Lower leg skin (tissue), 4 donors: Measurements from ENCODE around the gene KCNQ2. TPM values are rescaled to one million over a fixed set of nuclear protein-coding genes. Genes with fewer than 3 reads are reported as not detected.

Experiments used
- DNase-seq, 2 donors: peaks; one replicate each; pipeline ENCODE4 v3.0.0-alpha.2; 2019; ENCODE audit warnings: low spot score in 2 of 2
- H3K4me3 ChIP-seq: fragments of 200-600 bp; sonication (generic); 2 replicates; pipeline ENCODE4 v1.5.1; 2017; ENCODE audit warnings: mild to moderate bottlenecking, low read depth; ENCODE audit not compliant: poor library complexity, severe bottlenecking
- POLR2A ChIP-seq, 2 donors: fragments of 450-650 bp; IDR thresholded peaks; one replicate each; pipeline ENCODE4 v1.6.1; 2016 to 2017; ENCODE audit warnings: antibody characterized with exemption in 2 of 2, mild to moderate bottlenecking in 1 of 2, moderate library complexity in 1 of 2
- WGBS, 2 donors: methylation state at CpG; one replicate each; pipeline ENCODE4 v1.1.5; 2018; 5-methylcytosine and 5-hydroxymethylcytosine counted together
- intact Hi-C: fragments of 100-400 bp; cut with DNase I; formaldehyde crosslinking; loops from one replicate; pipeline ENCODE4 v1.15.0; 2023; ENCODE audit warnings: low total_unique reads
- total RNA-seq, 4 donors: library from RNA; depleted of rRNA; stranded (reverse); fragments of >200 nt; gene quantifications; one replicate each; pipeline ENCODE4 v1.1.0, GENCODE V29; 2016
- TF ChIP-seq, protein P1 (sequence below), 3 donors: fragments of 450-650 bp; IDR thresholded peaks; one replicate each; pipeline ENCODE4 v1.5.1; 2016; ENCODE audit warnings: antibody characterized with exemption in 3 of 3, mild to moderate bottlenecking in 3 of 3, moderate library complexity in 2 of 3

KCNQ2 gene
- not detected for total RNA-seq

- H3K4me3 ChIP-seq = no peak within 1 kb of the TSS
- intact Hi-C loops = no loop called here
- WGBS, 2 donors = 0 to 2% methylated on average over 6 to 32 of the region's 111 CpGs
- no peak for DNase-seq
- TF ChIP-seq, protein P1, sequence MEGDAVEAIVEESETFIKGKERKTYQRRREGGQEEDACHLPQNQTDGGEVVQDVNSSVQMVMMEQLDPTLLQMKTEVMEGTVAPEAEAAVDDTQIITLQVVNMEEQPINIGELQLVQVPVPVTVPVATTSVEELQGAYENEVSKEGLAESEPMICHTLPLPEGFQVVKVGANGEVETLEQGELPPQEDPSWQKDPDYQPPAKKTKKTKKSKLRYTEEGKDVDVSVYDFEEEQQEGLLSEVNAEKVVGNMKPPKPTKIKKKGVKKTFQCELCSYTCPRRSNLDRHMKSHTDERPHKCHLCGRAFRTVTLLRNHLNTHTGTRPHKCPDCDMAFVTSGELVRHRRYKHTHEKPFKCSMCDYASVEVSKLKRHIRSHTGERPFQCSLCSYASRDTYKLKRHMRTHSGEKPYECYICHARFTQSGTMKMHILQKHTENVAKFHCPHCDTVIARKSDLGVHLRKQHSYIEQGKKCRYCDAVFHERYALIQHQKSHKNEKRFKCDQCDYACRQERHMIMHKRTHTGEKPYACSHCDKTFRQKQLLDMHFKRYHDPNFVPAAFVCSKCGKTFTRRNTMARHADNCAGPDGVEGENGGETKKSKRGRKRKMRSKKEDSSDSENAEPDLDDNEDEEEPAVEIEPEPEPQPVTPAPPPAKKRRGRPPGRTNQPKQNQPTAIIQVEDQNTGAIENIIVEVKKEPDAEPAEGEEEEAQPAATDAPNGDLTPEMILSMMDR (IDR thresholded peaks at IDR 0.05) = no peak
- TF ChIP-seq POLR2A (IDR thresholded peaks at IDR 0.05) = no peak
Measured at GRCh38 chr20:63471981-63472831, at the start of gene KCNQ2. Gene KCNQ2 (minus strand): TSS chr20:63472655. CDS start chr20:63472463, 192 bp downstream.

GRCh38 chr20:63521602-63522001, 49.1 kb upstream of the KCNQ2 start:
- peak overlapping the region; percentile 78 for H3K4me3 ChIP-seq
- 26 to 33% methylated on average over 15 to 19 of the region's 23 CpGs for WGBS, 2 donors
- no peak for DNase-seq
- intact Hi-C loops = no loop called here
- TF ChIP-seq, protein P1 (IDR thresholded peaks at IDR 0.05) = no peak
- TF ChIP-seq POLR2A (IDR thresholded peaks at IDR 0.05) = no peak

GRCh38 chr20:63520934-63521601, 48.6 kb upstream of the KCNQ2 start:
- intact Hi-C loops = no loop called here
- 2% methylated on average over 11 to 22 of the region's 68 CpGs for WGBS, 2 donors
- peak; percentile 74 to 95 for DNase-seq
- TF ChIP-seq, protein P1 (IDR thresholded peaks at IDR 0.05) = no peak
- TF ChIP-seq POLR2A (IDR thresholded peaks at IDR 0.05) = no peak
- H3K4me3 ChIP-seq = peak overlapping the region; percentile 78

DNA sequence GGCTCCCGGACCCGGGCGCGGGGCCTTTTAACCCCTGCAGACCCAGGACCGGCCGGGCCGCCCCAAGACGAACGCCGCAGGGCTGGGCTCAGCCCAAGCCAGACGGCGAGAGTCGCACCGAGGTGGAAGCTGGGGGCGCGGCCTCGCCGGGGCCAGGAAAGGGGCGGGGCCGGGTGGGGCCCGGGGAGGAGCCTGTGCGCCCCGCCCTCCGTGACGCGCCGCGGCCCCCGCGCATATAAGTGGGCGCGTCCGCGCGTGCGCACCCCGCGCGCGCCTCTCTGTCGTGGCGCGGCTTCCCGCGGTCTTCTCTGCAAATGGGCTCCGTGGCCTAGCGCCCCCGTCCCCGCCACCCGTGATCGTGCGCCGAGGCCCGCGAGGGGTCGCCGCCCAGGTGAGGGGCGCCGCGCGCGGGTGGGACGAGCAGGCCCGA, 48.1 kb upstream of the KCNQ2 start, which contains the start of gene PPDPF:
Gene PPDPF (plus strand): TSS at position 262 of the 430 bp plus-strand sequence. CDS start 544 bp downstream, outside the sequence.
- intact Hi-C loops = no loop called here
- peak; percentile 71 to 96 for DNase-seq
- 0 to 1% methylated on average over 10 to 37 of the region's 64 CpGs for WGBS, 2 donors
- TF ChIP-seq, protein P1 (IDR thresholded peaks at IDR 0.05) = no peak
- TF ChIP-seq POLR2A (IDR thresholded peaks at IDR 0.05) = peak in 1 of 2 donors; percentile 95
- H3K4me3 ChIP-seq = peak within 1 kb of the TSS; percentile 78

GRCh38 chr20:63519668-63520503, 47.4 kb upstream of the KCNQ2 start:
- TF ChIP-seq, protein P1 (IDR thresholded peaks at IDR 0.05) = no peak
- no peak for TF ChIP-seq POLR2A (IDR thresholded peaks at IDR 0.05)
- intact Hi-C loops = no loop called here
- peak in 1 of 2 donors; percentile 60 for DNase-seq
- H3K4me3 ChIP-seq = peak overlapping the region; percentile 63
- WGBS, 2 donors = 1 to 3% methylated on average over 32 to 54 of the region's 72 CpGs
